Ecto neural progenitor cell (in vitro differentiated cells): Measurements from ENCODE around the gene SSU72.

Source experiments
- DNase-seq: peaks from one replicate; pipeline ENCODE4 v3.0.0-alpha.2; 2018; ENCODE audit warnings: low spot score

The SSU72 gene

DNA sequence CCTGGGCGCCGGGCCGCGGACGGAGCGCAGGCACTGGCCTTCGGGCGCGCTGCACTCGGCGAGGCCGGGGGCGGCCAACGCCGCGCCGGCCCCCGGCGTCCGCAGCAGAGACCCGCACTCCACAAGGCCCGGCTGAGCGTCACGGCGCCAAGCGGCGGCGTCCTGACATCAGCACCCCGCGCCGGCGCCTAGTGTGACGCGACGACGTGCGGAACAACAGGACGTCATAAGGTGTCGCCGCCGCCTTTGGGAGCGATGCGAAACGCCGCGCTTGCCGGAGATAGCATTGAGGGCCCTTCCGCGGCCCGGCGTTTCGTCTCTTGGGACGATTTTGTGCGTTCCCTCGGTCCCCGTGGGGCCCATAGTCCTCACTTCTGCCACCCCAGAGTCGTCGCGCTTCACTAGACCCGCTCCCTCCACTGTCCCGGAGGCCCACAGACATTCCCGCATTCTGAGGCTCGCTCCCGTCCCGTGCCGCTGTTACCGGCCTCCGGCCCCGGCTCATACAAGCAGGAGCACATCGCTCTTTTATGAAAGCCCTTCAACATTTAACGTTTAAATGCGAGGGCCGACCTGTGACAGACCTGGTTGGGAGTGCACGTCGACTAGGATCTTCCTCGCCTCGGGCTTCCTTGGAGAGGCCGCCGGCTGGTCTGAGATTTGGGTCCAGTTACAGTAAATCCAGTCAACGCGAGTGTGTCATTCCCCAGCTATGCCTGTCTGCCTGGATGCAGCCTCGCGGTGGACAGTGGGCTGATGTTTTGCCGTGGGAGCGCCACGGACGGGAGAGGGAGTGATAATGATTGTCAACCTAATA, at the start of gene SSU72:
Gene SSU72, minus strand, starts transcription at position 143 of the 817 bp plus-strand sequence. CDS start 306 bp downstream, outside the sequence.
- DNase-seq = peak; percentile 96

DNA sequence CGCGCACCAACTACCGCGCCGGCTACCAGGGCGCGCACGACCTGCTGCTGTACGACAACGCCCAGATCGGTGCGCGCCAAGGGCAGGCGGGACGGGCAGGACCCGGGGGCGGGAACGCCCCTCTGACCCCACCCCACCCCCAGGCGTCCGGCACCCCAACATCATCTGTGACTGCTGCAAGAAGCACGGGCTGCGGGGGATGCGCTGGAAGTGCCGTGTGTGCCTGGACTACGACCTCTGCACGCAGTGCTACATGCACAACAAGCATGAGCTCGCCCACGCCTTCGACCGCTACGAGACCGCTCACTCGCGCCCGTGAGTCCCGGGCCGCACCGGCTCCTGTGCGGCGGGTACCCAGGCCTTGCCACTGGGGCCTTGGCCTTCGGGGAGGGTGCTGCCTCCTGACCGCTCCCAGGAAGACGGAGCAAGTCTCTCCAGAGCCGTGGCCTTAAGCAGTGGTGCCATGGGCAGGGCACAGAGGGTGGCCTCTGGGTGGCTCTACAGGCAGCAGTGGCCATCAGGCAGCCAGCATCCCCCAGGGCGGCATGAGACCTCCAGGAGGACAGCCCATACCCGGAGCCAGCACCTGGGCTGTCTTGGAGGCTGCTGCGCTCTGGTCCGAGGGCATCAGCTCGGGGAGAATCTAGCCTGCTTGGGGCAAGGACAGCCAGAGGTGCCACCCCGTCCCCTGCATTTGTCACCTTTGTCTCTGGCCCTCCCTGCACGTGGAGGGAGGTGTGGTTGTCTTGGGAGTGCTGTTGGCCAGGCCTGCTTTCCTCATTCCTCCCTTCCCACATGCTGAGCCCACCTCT, 49.2 kb upstream of the SSU72 start:
- no peak for DNase-seq

DNA sequence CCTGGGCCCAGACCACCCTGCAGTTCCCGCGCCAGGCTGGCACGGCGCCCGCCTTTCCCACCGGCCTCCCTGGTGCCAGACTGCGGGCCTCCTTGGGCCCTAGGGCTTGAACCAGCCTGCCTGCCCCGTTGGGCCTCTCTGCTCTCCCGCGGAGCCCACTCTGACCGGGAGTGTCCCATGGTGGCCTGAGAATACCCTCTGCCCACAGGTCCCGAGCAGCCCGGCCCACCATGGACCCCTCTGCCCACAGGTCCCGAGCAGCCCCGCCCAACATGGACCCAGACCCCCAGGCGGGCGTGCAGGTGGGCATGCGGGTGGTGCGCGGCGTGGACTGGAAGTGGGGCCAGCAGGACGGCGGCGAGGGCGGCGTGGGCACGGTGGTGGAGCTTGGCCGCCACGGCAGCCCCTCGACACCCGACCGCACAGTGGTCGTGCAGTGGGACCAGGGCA, 48.5 kb upstream of the SSU72 start:
- no peak for DNase-seq

DNA sequence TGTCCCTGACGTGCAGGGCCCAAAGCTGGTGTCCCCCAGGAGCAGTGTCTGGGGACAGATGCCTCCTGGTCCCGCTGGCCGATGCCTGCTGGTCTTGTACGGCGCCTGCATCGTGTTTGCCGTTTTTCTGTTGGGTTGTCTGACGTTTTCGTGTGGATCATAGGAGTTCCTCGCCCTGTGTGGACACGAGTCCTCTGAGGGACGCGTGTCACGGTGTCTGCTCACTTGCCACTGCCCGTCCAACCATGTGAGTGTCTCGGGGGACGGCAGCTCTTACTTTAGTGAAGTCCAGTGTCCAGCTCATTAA, 48.1 kb upstream of the SSU72 start:
- DNase-seq = no peak

DNA sequence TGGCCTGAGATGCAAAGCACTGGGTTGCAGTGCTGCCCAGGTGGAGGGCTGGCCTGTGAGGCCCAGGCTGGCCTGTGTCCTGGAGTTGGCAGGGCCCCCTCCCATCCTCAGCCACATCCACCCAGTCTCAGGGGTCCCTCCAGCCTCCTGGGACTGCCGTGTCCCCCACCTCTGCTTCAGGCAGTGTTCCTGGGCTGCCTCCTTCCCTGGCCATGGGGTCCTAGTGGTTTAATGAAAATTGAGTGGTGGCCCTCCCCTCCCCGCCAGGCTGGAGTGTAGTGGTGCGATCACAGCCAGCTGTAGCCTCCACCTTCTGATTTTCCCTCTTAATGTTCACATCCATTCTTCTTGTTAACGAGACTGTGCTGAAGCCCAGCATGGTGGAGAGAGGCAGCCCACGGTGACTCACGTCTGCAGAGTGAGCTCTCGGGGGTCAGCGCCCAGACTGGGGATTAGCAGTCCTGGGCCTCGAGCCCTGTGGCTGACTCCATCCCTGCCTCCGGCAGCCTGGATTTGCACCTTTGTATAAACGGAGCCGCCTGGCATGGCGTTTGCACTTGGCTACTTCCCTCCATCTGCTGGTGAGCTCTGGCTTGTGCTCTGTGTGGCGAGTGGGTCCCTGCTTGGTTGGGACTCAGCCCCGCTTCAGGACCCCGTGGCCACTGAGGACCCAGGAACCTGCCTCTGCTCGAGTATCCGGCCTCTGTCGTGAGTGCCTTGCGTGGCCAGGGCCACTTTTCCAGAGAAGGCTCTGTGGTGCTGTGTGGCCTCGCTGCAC, 47.5 kb upstream of the SSU72 start:
- no peak for DNase-seq

DNA sequence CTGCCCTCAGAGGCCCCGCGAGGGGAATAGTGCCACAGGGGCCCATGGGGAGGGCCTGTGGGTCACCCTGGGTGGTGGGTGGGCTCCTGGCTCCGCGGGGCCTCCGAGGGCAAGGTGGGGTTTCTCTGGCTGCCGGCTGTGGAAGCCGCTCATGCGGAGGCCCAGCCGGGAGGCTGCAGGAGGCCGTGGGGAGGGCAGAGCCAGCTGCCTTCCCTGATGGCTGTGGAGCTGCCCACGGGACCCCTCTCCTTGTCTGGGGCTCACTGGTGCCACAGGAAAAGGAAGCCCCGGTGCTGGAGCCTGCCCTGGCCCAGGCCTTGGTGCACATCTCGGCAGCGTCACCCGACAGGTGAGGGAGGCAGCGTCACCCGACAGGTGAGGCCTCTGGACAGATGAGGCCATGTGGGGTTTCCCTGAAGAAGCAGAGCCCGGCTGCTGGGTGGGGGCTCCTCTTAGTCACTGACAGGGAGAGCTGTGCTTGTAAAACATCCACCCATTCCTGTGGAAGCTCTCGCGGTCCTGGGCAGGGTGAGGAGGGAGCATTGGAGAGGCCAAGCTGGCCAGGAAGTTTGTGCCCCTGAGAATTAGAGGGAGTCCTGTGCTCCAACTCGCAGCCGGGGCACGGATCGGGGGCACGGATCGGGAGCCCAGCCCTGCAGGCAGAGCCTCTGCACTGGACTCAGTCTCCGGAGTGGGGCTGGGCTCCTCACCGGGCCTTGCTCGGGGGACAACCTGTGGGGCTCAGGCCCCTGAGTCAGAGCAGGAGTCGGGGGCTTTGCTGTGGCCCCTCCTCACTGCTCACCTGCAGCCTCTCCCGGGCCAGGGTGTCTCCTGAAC, 46.7 kb upstream of the SSU72 start:
- DNase-seq = no peak

DNA sequence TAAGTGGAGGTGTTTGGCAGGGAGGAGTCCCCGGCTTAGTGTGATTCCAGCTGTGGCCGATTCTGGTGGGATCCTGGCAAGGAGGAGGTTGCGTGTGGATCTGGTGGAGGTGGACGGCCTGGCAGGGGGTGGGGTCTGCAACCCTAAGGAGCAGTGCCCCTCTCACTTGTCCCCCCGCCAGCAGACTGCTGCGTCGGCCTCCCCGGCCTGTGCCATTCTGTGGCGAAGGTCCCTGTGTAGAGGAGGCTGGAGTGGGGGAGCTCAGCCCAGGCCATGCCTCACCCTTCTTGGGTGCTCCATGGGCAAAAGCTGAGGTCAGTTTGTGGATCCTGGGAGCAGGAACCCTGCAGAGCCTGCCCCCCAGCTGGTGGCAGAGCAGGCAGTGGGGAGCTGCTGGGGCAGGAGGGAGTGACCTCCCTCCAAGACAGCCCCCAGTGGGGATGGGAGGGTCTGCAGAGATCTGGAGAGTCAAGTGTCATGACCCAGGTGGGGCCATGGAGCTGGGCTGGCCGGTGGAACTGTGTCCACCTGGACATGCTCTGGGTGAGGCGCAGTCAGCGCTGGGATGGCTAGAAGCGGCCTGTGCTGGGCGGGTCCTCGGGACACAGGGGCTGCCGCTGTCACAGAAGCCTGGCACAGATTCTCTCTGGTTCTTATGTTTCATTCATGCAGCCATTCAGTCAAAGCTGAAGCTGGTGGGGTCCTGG, 45.9 kb upstream of the SSU72 start:
- DNase-seq = no peak

DNA sequence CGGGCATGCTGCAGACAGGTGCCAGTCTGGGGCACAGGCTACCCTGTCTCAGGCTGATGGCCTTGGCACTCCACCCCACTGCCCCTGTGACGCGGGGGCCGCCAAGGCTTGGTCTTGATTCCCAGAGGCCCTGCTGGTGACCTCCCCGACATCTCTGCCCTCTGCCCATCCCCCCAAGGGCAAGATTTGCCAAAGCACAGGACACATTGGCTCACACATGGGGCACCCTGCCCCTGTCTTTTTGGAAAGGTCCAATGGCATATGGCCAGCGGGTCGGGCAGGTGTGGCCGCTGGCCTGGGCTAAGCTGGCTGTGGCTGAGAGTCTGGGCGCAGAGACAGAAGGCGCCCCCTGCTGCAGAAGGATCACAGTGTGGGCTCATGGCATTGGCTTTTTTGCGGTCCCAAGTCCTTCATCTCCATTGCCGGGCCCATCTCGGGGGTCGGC, 45.3 kb upstream of the SSU72 start:
- peak; percentile 53 for DNase-seq

DNA sequence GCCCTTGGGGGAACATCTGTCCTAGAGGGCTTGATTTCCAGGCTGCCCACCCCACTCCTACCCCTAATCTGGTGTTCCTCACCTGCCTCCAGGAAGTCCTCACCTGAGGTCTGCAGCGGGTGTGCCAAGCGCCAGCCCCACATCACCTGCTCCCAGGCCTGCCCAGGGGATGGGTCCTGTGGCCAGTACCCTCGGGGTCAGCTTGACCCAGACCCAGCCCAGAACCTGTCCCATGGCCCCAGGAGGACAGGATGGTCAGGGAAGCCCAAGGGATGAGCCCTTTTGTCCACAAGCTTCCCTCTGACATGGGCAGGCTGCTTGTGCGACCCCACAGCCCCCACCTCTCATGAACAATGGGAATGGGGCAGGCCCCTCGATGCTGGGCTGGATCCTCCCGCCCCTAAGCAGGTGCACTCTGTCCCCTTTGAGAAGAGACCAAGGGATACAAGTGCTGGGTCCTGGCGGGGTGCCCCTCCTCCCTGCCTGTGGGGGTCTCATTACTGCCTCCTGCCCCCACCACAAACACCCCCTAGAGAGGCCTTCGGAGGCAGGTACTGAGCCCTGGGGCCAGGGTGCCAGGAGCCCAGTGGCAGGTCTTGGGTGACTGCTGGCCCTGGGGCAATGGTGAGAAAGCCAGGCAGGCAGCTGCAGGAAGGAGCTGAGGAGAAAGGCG, 43.9 kb upstream of the SSU72 start:
- no peak for DNase-seq

DNA sequence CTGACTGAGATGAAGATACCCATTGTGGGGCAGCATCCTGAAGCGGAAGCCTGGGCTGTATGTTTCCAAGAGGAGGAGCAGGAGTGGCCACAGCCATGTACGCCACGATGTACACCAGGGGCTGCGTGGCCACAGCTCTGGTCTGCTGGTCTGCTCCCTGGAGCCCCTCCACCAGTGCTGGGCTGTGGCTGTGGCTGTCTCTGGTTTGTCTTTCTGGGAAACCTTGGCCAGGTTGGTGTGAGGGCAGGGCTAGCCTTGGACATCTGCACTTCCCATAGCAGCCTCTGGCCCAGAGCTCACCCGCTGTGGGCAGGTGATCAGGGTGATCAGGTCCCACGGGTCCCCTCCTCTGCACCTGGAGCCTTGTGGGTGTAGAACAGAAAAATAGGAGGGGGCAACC, 43.3 kb upstream of the SSU72 start:
- DNase-seq = no peak

DNA sequence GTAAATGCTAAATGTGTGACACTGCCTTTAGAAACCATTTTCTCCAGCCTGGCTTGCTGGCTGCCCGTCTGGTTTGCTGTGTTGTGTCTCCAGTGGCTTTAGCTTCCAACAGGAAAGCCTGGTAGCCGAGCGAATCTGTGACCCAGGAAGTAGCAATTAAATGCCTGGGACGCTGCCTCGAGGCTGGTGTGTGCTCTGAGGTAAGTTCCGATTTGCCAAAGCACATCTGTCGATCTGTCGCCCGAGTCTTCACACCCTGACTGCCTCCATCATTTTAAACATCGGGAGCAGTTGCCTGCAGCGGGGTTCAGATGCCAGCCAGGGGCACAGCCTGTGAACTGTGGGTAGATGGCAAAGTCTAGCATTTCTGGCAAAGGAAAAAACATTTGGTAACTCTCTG, 42.9 kb upstream of the SSU72 start:
- DNase-seq = no peak

DNA sequence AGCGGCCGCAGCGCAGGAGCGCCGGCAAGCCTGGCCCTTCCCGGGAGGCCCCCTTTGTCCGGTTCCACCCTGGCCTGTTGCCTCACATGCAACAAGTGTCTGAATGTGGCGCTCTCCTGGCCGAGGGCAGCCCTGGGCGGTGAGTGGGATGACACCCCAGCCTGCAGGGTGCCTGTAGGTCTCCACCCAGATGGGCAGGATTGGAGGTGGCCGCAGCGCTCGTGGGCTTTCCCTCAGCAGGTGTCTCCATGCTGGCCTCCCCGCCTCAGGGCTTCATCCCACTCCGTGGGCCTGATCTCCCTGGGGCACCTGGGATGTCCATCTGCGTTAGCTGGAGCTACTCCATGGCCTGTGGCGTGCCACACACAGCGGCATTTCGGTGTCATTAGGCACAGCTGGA, 42.2 kb upstream of the SSU72 start:
- no peak for DNase-seq

DNA sequence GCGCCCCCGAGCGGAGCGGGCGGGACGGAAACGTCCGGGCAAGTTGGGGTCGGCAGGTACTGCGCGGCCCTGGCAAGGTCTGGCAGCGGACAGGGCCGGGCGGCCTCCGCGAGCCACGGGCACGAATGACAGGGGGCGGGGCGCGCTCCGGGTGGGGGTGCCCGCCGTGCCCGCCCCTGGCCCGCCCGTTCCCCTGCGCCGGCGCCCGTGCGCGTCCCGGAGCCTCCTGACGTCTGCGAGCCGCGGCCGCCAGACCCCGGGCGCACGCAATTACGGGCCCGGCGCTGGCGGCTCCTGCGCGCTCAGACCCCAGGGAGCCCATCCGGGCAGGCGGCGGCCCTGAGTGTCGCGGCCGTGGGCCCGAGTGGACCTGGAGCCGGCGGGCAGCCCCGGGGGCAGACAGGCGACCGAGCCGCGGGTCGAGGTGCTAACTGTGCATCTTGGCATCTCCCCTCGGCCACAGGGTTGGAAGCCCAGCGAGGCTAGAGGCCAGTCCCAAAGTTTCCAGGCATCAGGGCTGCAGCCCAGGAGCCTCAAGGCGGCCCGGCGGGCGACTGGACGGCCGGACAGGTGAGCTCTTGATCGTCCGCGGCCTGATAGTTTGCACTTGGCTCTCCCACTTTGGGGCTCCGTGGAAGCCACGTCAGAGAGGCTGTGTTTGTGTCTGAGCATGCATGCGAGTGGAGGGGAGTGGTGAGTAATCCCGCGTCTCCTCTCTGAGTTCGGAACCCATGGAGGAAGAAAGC, 41.6 kb upstream of the SSU72 start:
- DNase-seq = no peak

DNA sequence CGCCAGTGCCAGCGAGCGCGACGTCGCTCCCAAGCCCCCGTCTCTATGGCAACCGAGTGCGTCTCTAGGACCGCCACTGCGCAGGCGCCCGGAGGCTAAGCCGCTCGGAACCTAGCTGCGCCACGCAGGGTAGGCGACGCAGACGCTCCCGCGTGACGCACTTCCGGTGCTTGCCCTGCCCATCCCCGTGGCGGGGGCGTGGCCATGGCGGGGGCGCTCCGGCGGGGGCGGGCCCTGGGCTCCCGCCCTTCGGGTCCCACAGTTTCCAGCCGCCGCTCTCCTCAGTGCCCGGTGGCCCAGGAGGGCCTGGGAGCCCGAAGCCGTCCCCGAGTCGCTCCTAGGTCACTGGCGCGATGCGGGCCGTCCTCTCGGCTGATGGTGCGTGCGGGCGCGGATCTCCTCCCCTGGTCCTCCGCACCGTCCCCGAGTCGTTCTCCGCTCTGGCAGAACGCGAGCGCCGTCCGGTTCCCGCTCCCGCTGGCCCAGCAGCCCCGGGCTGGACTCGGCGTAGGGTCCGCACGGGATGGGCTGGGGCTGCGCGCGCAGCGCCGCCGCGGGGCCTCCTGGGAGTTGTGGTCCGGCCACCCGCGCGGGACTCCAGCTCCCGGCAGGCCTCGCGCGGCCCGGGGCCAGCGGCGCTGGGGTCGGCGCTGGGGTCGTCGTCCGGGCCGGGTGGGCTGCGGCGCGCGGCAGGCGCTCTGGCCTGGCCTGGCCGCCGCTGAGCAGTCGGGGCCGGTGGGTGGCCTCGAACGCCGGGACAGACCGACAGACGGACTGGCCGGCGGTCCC, 40.8 kb upstream of the SSU72 start, which contains the start of gene MIB2:
Gene MIB2, plus strand, starts transcription at position 245 of the 789 bp plus-strand sequence. CDS start 7,953 bp downstream, outside the sequence.
- peak; percentile 98 for DNase-seq

DNA sequence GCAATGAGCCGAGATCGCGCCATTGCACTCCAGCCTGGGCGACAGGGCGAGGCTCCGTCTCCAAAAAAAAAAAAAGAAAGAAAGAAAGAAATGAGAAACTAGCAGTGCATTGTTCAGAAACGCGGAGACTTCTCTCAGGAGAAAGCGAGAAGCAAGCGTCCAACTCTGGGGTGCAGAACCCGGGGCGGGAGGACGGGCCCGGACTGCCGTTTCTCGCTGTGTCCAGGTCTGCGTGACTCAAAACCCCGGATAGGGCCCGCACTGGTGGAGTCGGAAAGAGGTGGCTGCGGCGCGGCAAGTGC, 40.2 kb upstream of the SSU72 start:
- no peak for DNase-seq

DNA sequence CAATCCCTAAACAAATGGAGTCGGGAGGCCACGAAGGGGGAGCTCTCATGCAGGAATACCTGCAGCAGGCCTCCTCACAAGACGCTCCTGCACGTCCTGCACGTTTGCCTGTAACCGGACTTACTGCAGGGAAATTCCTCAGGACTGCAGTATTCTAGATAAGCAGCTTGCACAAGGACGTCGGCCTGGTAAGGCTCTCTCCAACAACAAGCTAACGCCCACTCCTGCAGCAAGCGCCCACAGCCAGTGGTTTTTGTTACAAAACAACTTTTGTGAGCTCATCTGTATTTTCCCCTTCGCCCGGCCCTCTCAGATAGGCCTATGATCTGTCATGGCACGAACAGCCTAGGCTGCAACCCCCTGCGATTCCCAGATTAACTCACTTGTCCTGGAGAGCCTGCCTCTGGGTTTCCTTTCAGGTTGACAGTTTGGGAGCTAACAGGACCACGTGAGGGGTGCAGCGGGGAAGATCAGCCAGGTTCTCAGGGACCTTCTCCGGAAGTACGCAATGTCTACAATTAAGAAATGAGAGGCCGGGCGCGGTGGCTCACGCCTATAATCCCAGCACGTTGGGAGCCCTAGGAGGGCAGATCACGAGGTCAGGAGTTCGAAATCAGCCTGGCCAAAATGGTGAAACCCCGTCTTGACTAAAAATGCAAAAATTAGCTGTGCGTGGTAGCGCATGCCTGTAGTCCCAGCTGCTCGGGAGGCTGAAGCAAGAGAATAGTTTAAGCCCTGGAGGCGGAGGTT, 39.7 kb upstream of the SSU72 start:
- peak; percentile 50 for DNase-seq

DNA sequence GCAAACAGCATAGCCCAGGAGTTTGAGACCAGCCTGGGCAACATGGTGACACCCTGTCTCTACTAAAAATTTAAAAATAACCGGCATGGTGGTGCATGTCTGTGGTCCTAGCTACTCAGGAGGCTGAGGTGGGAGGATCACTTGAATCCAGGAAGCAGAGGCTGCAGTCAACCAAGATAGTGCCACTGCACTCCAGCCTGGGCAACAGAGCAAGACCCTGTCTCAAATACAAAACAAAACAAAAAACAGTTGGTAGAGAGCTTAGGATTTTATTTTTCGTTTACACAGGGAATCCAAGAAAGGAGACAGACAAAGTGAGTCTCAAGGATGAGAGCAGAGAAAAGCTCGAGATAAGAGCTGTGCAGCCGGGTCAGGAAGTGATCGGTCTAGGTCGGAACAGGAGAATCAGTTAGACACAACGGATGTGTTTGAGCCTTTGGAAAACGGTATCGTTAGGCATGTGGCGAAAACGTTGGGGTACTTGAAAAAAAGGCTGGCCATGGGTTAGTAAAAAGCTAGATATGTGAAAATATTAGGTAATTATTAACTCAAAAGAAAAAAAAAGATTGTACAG, 38.9 kb upstream of the SSU72 start:
- no peak for DNase-seq

DNA sequence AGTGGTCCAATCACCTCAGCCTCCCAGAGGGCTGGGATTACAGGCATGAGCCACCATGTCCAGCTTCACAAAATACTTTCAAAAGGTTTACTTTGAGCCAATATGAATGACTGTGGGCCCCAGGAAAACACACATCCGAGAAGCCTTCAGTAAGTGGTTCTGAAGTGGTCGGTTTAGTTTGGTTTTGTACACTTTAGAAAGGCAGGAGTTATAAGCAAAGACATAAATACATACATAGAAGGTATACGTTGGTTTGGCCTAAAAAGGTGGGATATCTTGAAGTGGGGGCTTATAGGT, 37.4 kb upstream of the SSU72 start:
- no peak for DNase-seq
